ENCODE data around the gene FBXO45. TPM values are rescaled to one million over a fixed set of nuclear protein-coding genes. Genes with fewer than 3 reads are reported as not detected.

FBXO45 gene
- total RNA-seq, 1 donor from 2014 or later, result 6.6 TPM

DNA sequence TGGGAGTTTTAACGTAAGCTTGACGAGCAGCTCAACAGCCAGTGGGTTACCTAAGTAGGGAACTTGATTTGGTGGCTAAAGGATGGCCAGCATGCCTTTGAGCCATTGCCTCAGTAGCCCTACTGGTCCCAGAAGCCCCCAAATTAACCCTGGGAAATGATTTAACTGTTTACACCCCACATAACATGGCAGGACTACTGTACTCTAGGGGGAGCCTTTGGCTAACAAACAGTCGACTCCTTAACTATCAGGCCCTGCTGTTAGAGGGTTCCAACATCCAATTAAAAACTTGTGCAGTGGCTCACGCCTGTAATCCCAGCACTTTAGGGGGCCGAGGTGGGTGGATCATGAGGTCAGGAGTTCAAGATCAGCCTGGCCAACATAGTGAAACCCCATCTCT lies 43.9 kb upstream of the FBXO45 start:
- H3K4me1 ChIP-seq, result peaks cover 5% of the 10 kb centered on the region
- no peak overlapping the region for H3K27ac ChIP-seq
- TF ChIP-seq POLR2A (IDR thresholded peaks at IDR 0.05) (no peak), CTCF (IDR thresholded peaks at IDR 0.05) (no peak), POLR2AphosphoS5 (IDR thresholded peaks at IDR 0.05; ENCODE audit: insufficient read depth in 1 of 2, low read depth in 1 of 2) (no peak)
- no peak for DNase-seq (ENCODE audit: extremely low spot score in 2 of 2)
- H3K4me3 ChIP-seq, result no peak overlapping the region
- no peaks in the 10 kb centered on the region for H3K27me3 ChIP-seq
- no peaks in the 10 kb centered on the region for H3K36me3 ChIP-seq
- intact Hi-C loops (cut with DNase I), result no loop called here
- H3K9me3 ChIP-seq, result peaks cover 11% of the 10 kb centered on the region

GRCh38 chr3:196525141-196525540 lies 43.3 kb upstream of the FBXO45 start:
- DNase-seq (ENCODE audit: extremely low spot score in 2 of 2), result no peak
- Histone ChIP-seq H3K9me3 (peaks cover 5% of the 10 kb centered on the region), H3K27me3 (no peaks in the 10 kb centered on the region), H3K36me3 (no peaks in the 10 kb centered on the region), H3K4me1 (peaks cover 5% of the 10 kb centered on the region), H3K27ac (no peak overlapping the region), H3K4me3 (no peak overlapping the region)
- TF ChIP-seq CTCF (IDR thresholded peaks at IDR 0.05) (no peak), POLR2AphosphoS5 (IDR thresholded peaks at IDR 0.05; ENCODE audit: insufficient read depth in 1 of 2, low read depth in 1 of 2) (no peak), POLR2A (IDR thresholded peaks at IDR 0.05) (no peak)
- intact Hi-C loops (cut with DNase I), result no loop called here

GRCh38 chr3:196528639-196529233 lies 39.7 kb upstream of the FBXO45 start:
- H3K4me3 ChIP-seq, result peak overlapping the region; percentile 37 to 40
- TF ChIP-seq POLR2AphosphoS5 (IDR thresholded peaks at IDR 0.05; ENCODE audit: insufficient read depth in 1 of 2, low read depth in 1 of 2) (no peak), POLR2A (IDR thresholded peaks at IDR 0.05) (no peak), CTCF (IDR thresholded peaks at IDR 0.05) (peak; percentile 40 to 71 (median 55))
- peaks cover 5% of the 10 kb centered on the region for H3K4me1 ChIP-seq
- no peak for DNase-seq (ENCODE audit: extremely low spot score in 2 of 2)
- H3K27ac ChIP-seq, result peak overlapping the region; percentile 65
- intact Hi-C loops (cut with DNase I), result no loop called here
- no peaks in the 10 kb centered on the region for H3K27me3 ChIP-seq
- no peaks in the 10 kb centered on the region for H3K9me3 ChIP-seq
- no peaks in the 10 kb centered on the region for H3K36me3 ChIP-seq

DNA sequence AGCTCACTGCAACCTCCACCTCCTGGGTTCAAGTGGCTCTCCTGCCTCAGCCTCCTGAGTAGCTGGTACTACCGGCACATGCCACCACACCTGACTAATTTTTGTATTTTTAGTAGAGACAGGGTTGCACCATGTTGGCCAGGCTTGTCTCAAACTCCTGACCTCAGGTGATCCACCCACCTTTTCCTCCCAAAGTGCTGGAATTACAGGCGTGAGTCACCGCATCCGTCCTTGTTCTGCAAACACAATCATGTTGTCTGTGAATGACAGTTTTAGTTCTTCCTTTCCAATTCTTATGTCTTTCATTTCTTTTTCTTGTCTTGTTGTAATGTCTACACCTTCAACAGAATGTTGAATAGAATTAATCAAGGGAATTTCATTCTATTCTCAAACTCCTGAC lies 37.0 kb upstream of the FBXO45 start:
- no peaks in the 10 kb centered on the region for H3K36me3 ChIP-seq
- no peaks in the 10 kb centered on the region for H3K27me3 ChIP-seq
- no peak for DNase-seq (ENCODE audit: extremely low spot score in 2 of 2)
- peaks cover 5% of the 10 kb centered on the region for H3K4me1 ChIP-seq
- TF ChIP-seq POLR2AphosphoS5 (IDR thresholded peaks at IDR 0.05; ENCODE audit: insufficient read depth in 1 of 2, low read depth in 1 of 2), result no peak
- TF ChIP-seq CTCF (IDR thresholded peaks at IDR 0.05), result no peak
- no peak for TF ChIP-seq POLR2A (IDR thresholded peaks at IDR 0.05)
- intact Hi-C loops (cut with DNase I), result no loop called here
- no peak overlapping the region for H3K27ac ChIP-seq
- no peaks in the 10 kb centered on the region for H3K9me3 ChIP-seq
- no peak overlapping the region for H3K4me3 ChIP-seq

GRCh38 chr3:196533260-196533681 lies 35.2 kb upstream of the FBXO45 start:
- H3K27me3 ChIP-seq, result no peaks in the 10 kb centered on the region
- no peak overlapping the region for H3K4me3 ChIP-seq
- TF ChIP-seq POLR2AphosphoS5 (IDR thresholded peaks at IDR 0.05; ENCODE audit: insufficient read depth in 1 of 2, low read depth in 1 of 2), result no peak
- no peak overlapping the region for H3K27ac ChIP-seq
- H3K9me3 ChIP-seq, result no peaks in the 10 kb centered on the region
- DNase-seq (ENCODE audit: extremely low spot score in 2 of 2), result no peak
- H3K4me1 ChIP-seq, result peaks cover 5% of the 10 kb centered on the region
- intact Hi-C loops (cut with DNase I), result no loop called here
- H3K36me3 ChIP-seq, result no peaks in the 10 kb centered on the region
